Uterine smooth muscle cell (primary cell): ENCODE data around the gene SPATA4. TPM values are rescaled to one million over a fixed set of nuclear protein-coding genes. Genes with fewer than 3 reads are reported as not detected.

Source experiments
- total RNA-seq: library from RNA; depleted of rRNA; stranded (reverse); fragments of >200 nt; gene quantifications from 2 replicates; pipeline ENCODE4 v1.2.3, GENCODE V29; 2014

SPATA4 gene
- 0.37 and 0.44 TPM in 2 replicates for total RNA-seq

DNA sequence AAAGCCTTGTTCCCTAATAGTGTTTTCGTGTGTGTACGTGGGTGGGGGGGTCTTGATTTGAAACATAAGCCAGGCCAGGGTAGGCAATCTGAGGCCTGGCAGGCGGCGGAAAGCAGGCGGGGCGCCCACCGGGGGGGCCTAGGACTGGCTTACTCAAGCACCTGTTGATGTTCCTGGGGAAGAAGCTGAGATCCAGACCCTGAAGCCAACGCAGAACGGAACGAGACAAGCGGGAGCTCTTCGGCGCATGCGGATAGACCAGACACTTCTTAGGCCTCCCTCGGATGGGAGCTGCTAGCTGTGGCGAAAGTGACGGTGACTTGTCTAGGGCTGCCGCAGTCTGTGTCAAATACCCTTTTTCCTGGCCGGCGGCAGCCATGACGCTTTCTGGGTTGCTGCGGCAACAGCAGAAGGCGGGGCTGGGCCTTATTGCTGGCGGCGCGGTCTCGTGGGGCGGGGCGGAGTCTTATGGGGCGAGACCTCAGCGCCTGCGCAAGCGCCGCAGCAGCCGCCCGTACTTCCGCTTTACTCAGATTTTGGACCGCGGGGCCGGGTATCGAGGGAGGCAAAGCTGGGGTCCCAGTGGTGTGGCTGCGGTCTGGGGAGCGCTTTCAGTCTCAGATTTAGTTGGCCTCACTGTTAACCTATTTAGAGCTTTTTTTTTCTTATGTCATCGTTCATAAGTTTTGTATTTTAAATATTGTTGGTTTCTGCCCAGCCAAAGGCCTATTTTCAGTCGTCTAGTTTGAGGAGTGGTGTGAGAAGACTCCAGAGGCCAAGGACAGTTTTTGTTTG, at the start of gene SPATA4:
Gene SPATA4 (minus strand): TSS at position 402 of the 795 bp plus-strand sequence. CDS start 23 bp downstream, at position 379.

Other genes with a start within 250 kb of the SPATA4 start
- 4.3 and 5.6 TPM in 2 replicates for gene WDR17, start 129.7 kb downstream of the SPATA4 start, total RNA-seq
- gene ASB5, start 73.6 kb upstream of the SPATA4 start, total RNA-seq: 0.33 and 2.2 TPM in 2 replicates
- 116 and 162 TPM in 2 replicates for gene SPCS3, start 124.4 kb upstream of the SPATA4 start, total RNA-seq